HepG2 (cell line): Measurements from ENCODE around the gene LRRC8D. TPM values are rescaled to one million over a fixed set of nuclear protein-coding genes. Genes with fewer than 3 reads are reported as not detected.

ENCODE experiments used
- BHLHE40 ChIP-seq: IDR thresholded peaks from 2 replicates; pipeline ENCODE4 v1.6.1; 2011; ENCODE audit warnings: low read length, improper control_type of control experiment
- DMAP1 ChIP-seq: IDR thresholded peaks from 2 replicates; pipeline ENCODE4 v1.6.1; 2016
- EED ChIP-seq: sonication (generic); formaldehyde crosslinking; IDR thresholded peaks from 2 replicates; pipeline ENCODE4 v1.5.0; 2020; ENCODE audit warnings: mild to moderate bottlenecking, missing genetic modification reagents
- FOSL2 ChIP-seq: sonication (generic); formaldehyde crosslinking; IDR thresholded peaks from 2 replicates; pipeline ENCODE4 v1.4.0; 2020; ENCODE audit warnings: missing genetic modification reagents
- FOXK1 ChIP-seq: sonication (generic); formaldehyde crosslinking; IDR thresholded peaks from 2 replicates; pipeline ENCODE4 v1.4.0; 2020; ENCODE audit warnings: low read depth, missing genetic modification reagents, borderline replicate concordance
- MEF2D ChIP-seq: sonication (generic); formaldehyde crosslinking; IDR thresholded peaks from 2 replicates; pipeline ENCODE4 v1.5.1; 2020; ENCODE audit warnings: mild to moderate bottlenecking, missing genetic modification reagents
- NR2C2 ChIP-seq: sonication (generic); formaldehyde crosslinking; IDR thresholded peaks from 2 replicates; pipeline ENCODE4 v1.4.0; 2020; ENCODE audit warnings: missing genetic modification reagents, mild to moderate bottlenecking, moderate library complexity, borderline replicate concordance
- PHF21A ChIP-seq: sonication (generic); formaldehyde crosslinking; IDR thresholded peaks from 2 replicates; pipeline ENCODE4 v1.5.0; 2020; ENCODE audit warnings: mild to moderate bottlenecking, missing genetic modification reagents
- SMYD3 ChIP-seq: sonication (generic); formaldehyde crosslinking; IDR thresholded peaks from 2 replicates; pipeline ENCODE4 v1.8.1; 2023; ENCODE audit warnings: mild to moderate bottlenecking, missing genetic modification reagents
- SNAI1 ChIP-seq: sonication (generic); formaldehyde crosslinking; IDR thresholded peaks from 2 replicates; pipeline ENCODE4 v1.5.0; 2020; ENCODE audit warnings: mild to moderate bottlenecking, missing genetic modification reagents, borderline replicate concordance
- STAT5B ChIP-seq: sonication (generic); formaldehyde crosslinking; IDR thresholded peaks from 2 replicates; pipeline ENCODE4 v1.4.0; 2020; ENCODE audit warnings: missing genetic modification reagents
- ZBTB21 ChIP-seq: sonication (generic); formaldehyde crosslinking; IDR thresholded peaks from 2 replicates; pipeline ENCODE4 v1.4.0; 2020; ENCODE audit warnings: missing genetic modification reagents
- ZFY ChIP-seq: sonication (generic); formaldehyde crosslinking; IDR thresholded peaks from 2 replicates; pipeline ENCODE4 v1.4.0; 2020; ENCODE audit warnings: missing genetic modification reagents
- ZNF121 ChIP-seq: sonication (generic); formaldehyde crosslinking; IDR thresholded peaks from 2 replicates; pipeline ENCODE4 v1.5.0; 2020; ENCODE audit warnings: mild to moderate bottlenecking, missing genetic modification reagents
- ZNF143 ChIP-seq: sonication (generic); formaldehyde crosslinking; IDR thresholded peaks from 2 replicates; pipeline ENCODE4 v1.4.0; 2020; ENCODE audit warnings: missing genetic modification reagents
- ZNF337 ChIP-seq: sonication (generic); formaldehyde crosslinking; IDR thresholded peaks from 2 replicates; pipeline ENCODE4 v1.5.1; 2020; ENCODE audit warnings: missing genetic modification reagents, low read depth, mild to moderate bottlenecking, borderline replicate concordance
- ZNF546 ChIP-seq: sonication (generic); formaldehyde crosslinking; conservative IDR thresholded peaks from 2 replicates; pipeline ENCODE4 v1.8.1; 2023; ENCODE audit warnings: mild to moderate bottlenecking, missing genetic modification reagents
- ZNF564 ChIP-seq: sonication (generic); formaldehyde crosslinking; IDR thresholded peaks from 2 replicates; pipeline ENCODE4 v1.8.1; 2023; ENCODE audit warnings: mild to moderate bottlenecking, missing genetic modification reagents
- ZNF670 ChIP-seq: sonication (generic); formaldehyde crosslinking; IDR thresholded peaks from 2 replicates; pipeline ENCODE4 v1.8.0; 2022; ENCODE audit warnings: mild to moderate bottlenecking, missing genetic modification reagents, borderline replicate concordance
- ZNF678 ChIP-seq: sonication (generic); formaldehyde crosslinking; IDR thresholded peaks from 2 replicates; pipeline ENCODE4 v1.4.0; 2020; ENCODE audit warnings: mild to moderate bottlenecking, missing genetic modification reagents
- ZNF720 ChIP-seq: sonication (generic); formaldehyde crosslinking; IDR thresholded peaks from 2 replicates; pipeline ENCODE4 v1.4.0; 2020; ENCODE audit warnings: missing genetic modification reagents
- ZNF776 ChIP-seq: sonication (generic); formaldehyde crosslinking; IDR thresholded peaks from 2 replicates; pipeline ENCODE4 v1.4.0; 2020; ENCODE audit warnings: mild to moderate bottlenecking, missing genetic modification reagents
- ZSCAN30 ChIP-seq: sonication (generic); formaldehyde crosslinking; IDR thresholded peaks from 2 replicates; pipeline ENCODE4 v1.5.0; 2020; ENCODE audit warnings: mild to moderate bottlenecking, missing genetic modification reagents
- polyA plus RNA-seq, 8 experiments: library from polyadenylated mRNA; depleted of rRNA in 3 of 8; stranded (reverse) in 7 of 8; unstranded in 1 of 8; fragments of >200 nt; fragmentation: Illumina TruSeq in 4 of 8; extraction: Trizol in 4 of 8; gene quantifications; 2 replicates each; pipeline versions ENCODE4 v1.2.1 to v1.2.3, GENCODE V29; 2011 to 2016; ENCODE audit warnings: low read depth in 4 of 8, missing spikeins in 1 of 8, mixed read lengths in 1 of 8; ENCODE audit not compliant: insufficient read depth in 1 of 8
- total RNA-seq, 5 experiments: library from RNA; depleted of rRNA; stranded (reverse); fragments of >200 nt; fragmentation: Illumina TruSeq; extraction: Trizol; gene quantifications; 2 replicates each; pipeline ENCODE4 v1.2.3, GENCODE V29; 2016; ENCODE audit warnings: low read depth in 1 of 5
- TF ChIP-seq, protein P1 (sequence below): sonication (generic); formaldehyde crosslinking; IDR thresholded peaks from 2 replicates; pipeline ENCODE4 v1.4.0; 2020; ENCODE audit warnings: missing genetic modification reagents
- TF ChIP-seq, protein P2 (sequence below): sonication (generic); formaldehyde crosslinking; conservative IDR thresholded peaks from 2 replicates; pipeline ENCODE4 v1.8.1; 2023; ENCODE audit warnings: missing genetic modification reagents
- TF ChIP-seq, protein P3 (sequence below): sonication (generic); formaldehyde crosslinking; IDR thresholded peaks from 2 replicates; pipeline ENCODE4 v1.5.0; 2020; ENCODE audit warnings: mild to moderate bottlenecking, missing genetic modification reagents
- TF ChIP-seq, protein P4 (sequence below): sonication (generic); formaldehyde crosslinking; IDR thresholded peaks from 2 replicates; pipeline ENCODE4; 2020; ENCODE audit warnings: missing genetic modification reagents, mild to moderate bottlenecking, borderline replicate concordance

The LRRC8D gene
- total and polyA plus RNA-seq, 2 of the 13 experiments (the other 11 are each of a cell fraction or from before 2014, with no cell fraction given) = 29.9 to 45.5 TPM

DNA sequence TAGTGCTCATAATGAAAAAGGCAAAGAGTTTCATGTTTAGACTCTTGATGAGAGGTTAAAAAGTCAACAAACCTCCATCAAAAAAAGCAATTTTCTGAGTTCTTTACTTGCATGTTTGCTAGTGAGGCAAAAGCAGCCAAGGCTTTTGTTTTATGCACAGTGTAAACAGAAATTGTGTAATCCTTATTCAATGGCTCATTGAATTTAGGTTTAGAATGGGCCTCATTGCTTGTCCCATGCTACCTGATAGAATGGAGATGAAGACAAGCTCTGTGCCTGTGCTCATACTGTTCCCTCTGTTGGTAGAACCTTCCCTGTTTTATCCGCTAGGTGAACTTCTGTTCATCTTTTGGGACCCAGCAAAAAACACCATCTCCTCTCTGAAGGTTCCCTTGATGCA is 10.0 kb upstream of the LRRC8D start (continued):
- TF ChIP-seq MEF2D = no peak
- TF ChIP-seq ZFY (CRISPR knock-in tag) = no peak
- no peak for TF ChIP-seq BHLHE40
- TF ChIP-seq ZBTB21 (CRISPR knock-in tag) = no peak
- TF ChIP-seq, protein P1, sequence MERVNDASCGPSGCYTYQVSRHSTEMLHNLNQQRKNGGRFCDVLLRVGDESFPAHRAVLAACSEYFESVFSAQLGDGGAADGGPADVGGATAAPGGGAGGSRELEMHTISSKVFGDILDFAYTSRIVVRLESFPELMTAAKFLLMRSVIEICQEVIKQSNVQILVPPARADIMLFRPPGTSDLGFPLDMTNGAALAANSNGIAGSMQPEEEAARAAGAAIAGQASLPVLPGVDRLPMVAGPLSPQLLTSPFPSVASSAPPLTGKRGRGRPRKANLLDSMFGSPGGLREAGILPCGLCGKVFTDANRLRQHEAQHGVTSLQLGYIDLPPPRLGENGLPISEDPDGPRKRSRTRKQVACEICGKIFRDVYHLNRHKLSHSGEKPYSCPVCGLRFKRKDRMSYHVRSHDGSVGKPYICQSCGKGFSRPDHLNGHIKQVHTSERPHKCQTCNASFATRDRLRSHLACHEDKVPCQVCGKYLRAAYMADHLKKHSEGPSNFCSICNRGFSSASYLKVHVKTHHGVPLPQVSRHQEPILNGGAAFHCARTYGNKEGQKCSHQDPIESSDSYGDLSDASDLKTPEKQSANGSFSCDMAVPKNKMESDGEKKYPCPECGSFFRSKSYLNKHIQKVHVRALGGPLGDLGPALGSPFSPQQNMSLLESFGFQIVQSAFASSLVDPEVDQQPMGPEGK (CRISPR knock-in tag) = 0 out of 2 replicates have a peak, but pooled peaks have one; percentile 18
- TF ChIP-seq, protein P2, sequence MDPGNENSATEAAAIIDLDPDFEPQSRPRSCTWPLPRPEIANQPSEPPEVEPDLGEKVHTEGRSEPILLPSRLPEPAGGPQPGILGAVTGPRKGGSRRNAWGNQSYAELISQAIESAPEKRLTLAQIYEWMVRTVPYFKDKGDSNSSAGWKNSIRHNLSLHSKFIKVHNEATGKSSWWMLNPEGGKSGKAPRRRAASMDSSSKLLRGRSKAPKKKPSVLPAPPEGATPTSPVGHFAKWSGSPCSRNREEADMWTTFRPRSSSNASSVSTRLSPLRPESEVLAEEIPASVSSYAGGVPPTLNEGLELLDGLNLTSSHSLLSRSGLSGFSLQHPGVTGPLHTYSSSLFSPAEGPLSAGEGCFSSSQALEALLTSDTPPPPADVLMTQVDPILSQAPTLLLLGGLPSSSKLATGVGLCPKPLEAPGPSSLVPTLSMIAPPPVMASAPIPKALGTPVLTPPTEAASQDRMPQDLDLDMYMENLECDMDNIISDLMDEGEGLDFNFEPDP (CRISPR knock-in tag) = no peak
- TF ChIP-seq NR2C2 (CRISPR knock-in tag) = no peak
- TF ChIP-seq PHF21A = no peak
- no peak for TF ChIP-seq STAT5B
- TF ChIP-seq FOSL2 (CRISPR knock-in tag) = peak; percentile 47
- TF ChIP-seq ZSCAN30 (CRISPR knock-in tag) = no peak
- TF ChIP-seq ZNF337 (CRISPR knock-in tag) = no peak
- no peak for TF ChIP-seq ZNF720
- TF ChIP-seq ZNF776 (CRISPR knock-in tag) = no peak
- no peak for TF ChIP-seq DMAP1
- TF ChIP-seq SMYD3 (CRISPR knock-in tag) = no peak
- TF ChIP-seq SNAI1 (CRISPR knock-in tag) = no peak
- TF ChIP-seq, protein P3, sequence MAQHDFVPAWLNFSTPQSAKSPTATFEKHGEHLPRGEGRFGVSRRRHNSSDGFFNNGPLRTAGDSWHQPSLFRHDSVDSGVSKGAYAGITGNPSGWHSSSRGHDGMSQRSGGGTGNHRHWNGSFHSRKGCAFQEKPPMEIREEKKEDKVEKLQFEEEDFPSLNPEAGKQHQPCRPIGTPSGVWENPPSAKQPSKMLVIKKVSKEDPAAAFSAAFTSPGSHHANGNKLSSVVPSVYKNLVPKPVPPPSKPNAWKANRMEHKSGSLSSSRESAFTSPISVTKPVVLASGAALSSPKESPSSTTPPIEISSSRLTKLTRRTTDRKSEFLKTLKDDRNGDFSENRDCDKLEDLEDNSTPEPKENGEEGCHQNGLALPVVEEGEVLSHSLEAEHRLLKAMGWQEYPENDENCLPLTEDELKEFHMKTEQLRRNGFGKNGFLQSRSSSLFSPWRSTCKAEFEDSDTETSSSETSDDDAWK (CRISPR knock-in tag) = no peak
- peak; percentile 96 for TF ChIP-seq ZNF121 (CRISPR knock-in tag)
- TF ChIP-seq EED (CRISPR knock-in tag) = no peak
- TF ChIP-seq, protein P4, sequence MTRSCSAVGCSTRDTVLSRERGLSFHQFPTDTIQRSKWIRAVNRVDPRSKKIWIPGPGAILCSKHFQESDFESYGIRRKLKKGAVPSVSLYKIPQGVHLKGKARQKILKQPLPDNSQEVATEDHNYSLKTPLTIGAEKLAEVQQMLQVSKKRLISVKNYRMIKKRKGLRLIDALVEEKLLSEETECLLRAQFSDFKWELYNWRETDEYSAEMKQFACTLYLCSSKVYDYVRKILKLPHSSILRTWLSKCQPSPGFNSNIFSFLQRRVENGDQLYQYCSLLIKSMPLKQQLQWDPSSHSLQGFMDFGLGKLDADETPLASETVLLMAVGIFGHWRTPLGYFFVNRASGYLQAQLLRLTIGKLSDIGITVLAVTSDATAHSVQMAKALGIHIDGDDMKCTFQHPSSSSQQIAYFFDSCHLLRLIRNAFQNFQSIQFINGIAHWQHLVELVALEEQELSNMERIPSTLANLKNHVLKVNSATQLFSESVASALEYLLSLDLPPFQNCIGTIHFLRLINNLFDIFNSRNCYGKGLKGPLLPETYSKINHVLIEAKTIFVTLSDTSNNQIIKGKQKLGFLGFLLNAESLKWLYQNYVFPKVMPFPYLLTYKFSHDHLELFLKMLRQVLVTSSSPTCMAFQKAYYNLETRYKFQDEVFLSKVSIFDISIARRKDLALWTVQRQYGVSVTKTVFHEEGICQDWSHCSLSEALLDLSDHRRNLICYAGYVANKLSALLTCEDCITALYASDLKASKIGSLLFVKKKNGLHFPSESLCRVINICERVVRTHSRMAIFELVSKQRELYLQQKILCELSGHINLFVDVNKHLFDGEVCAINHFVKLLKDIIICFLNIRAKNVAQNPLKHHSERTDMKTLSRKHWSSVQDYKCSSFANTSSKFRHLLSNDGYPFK = no peak
- TF ChIP-seq ZNF670 (CRISPR knock-in tag) = no peak
- no peak for TF ChIP-seq ZNF546 (CRISPR knock-in tag)
- TF ChIP-seq FOXK1 = no peak; the same call in 1 of the 2 replicates
- TF ChIP-seq ZNF143 (CRISPR knock-in tag) = no peak
- no peak for TF ChIP-seq ZNF678
- TF ChIP-seq ZNF564 = no peak
